DOHH2 (cell line): ENCODE measurements around the gene FNIP1.

Experiments
- H3F3A ChIP-seq: fragments of 200-600 bp; sonication (generic), shearing (Covaris generic); 2 replicates; pipeline ENCODE4 v1.6.0; 2016; ENCODE audit warnings: antibody characterized with exemption, mild to moderate bottlenecking; ENCODE audit not compliant: control insufficient read depth, insufficient read depth
- H3K27ac ChIP-seq: fragments of 200-600 bp; sonication (generic); 2 replicates; pipeline ENCODE4 v1.5.1; 2014; ENCODE audit warnings: low read depth, mild to moderate bottlenecking, low read length, moderate library complexity
- H3K27me3 ChIP-seq: fragments of 200-600 bp; sonication (generic); 2 replicates; pipeline ENCODE4 v1.6.1; 2014; ENCODE audit warnings: mild to moderate bottlenecking, low read length, mixed read lengths; ENCODE audit not compliant: control insufficient read depth
- H3K36me3 ChIP-seq: fragments of 200-600 bp; sonication (generic); 2 replicates; pipeline ENCODE4 v1.6.1; 2014; ENCODE audit warnings: mild to moderate bottlenecking, low read length, moderate library complexity, mixed read lengths; ENCODE audit not compliant: control insufficient read depth
- H3K4me1 ChIP-seq: fragments of 200-600 bp; sonication (generic); 2 replicates; pipeline ENCODE4 v1.6.1; 2014; ENCODE audit warnings: mild to moderate bottlenecking, low read length, mixed read lengths; ENCODE audit not compliant: control insufficient read depth
- H3K4me2 ChIP-seq: fragments of 200-600 bp; sonication (generic); 2 replicates; pipeline ENCODE4 v1.6.0; 2014; ENCODE audit warnings: mild to moderate bottlenecking, low read length, moderate library complexity
- H3K4me3 ChIP-seq: fragments of 200-600 bp; sonication (generic); 2 replicates; pipeline ENCODE4 v1.5.1; 2014; ENCODE audit warnings: mild to moderate bottlenecking, low read length, mixed read lengths
- H3K79me2 ChIP-seq: fragments of 200-600 bp; sonication (generic); 2 replicates; pipeline ENCODE4 v1.6.1; 2014; ENCODE audit warnings: mild to moderate bottlenecking, low read length, mixed read lengths; ENCODE audit not compliant: control insufficient read depth
- H3K9me2 ChIP-seq: fragments of 200-600 bp; sonication (generic); replicated peaks from 2 replicates; pipeline ENCODE4 v1.6.1; 2014; ENCODE audit warnings: mild to moderate bottlenecking, low read length, mixed read lengths; ENCODE audit not compliant: control insufficient read depth
- H3K9me3 ChIP-seq: fragments of 200-600 bp; sonication (generic); 2 replicates; pipeline ENCODE4 v1.6.1; 2014; ENCODE audit warnings: antibody characterized with exemption, low read length, mixed read lengths; ENCODE audit not compliant: control insufficient read depth, insufficient read depth
- H4K20me1 ChIP-seq: fragments of 200-600 bp; sonication (generic); 2 replicates; pipeline ENCODE4 v1.6.0; 2014; ENCODE audit warnings: low read depth, mild to moderate bottlenecking, antibody characterized with exemption, low read length, moderate library complexity; ENCODE audit not compliant: control insufficient read depth, insufficient read depth
- CTCF ChIP-seq: fragments of 200-600 bp; sonication (generic); IDR thresholded peaks from one replicate; pipeline ENCODE4 v1.5.1; 2014; ENCODE audit warnings: antibody characterized with exemption, mild to moderate bottlenecking, low read depth, low read length; ENCODE audit not compliant: poor library complexity, severe bottlenecking
- EZH2phosphoT487 ChIP-seq: fragments of 200-600 bp; sonication (generic); IDR thresholded peaks from 2 replicates; pipeline ENCODE4 v1.6.1; 2017; ENCODE audit warnings: borderline replicate concordance, mild to moderate bottlenecking, antibody characterized with exemption, low read length, moderate library complexity, mixed read lengths

FNIP1 gene

GRCh38 chr5:131693894-131694293 is 102.9 kb downstream of the FNIP1 start:
- Histone ChIP-seq H3F3A (no peaks in the 10 kb centered on the region; the same call in 1 of the 2 replicates), H3K4me2 (no peak overlapping the region), H3K9me3 (no peaks in the 10 kb centered on the region), H4K20me1 (no peaks in the 10 kb centered on the region), H3K9me2 (no peaks in the 10 kb centered on the region), H3K79me2 (no peaks in the 10 kb centered on the region), H3K4me1 (no peaks in the 10 kb centered on the region), H3K36me3 (peaks cover 24% of the 10 kb centered on the region), H3K27me3 (no peaks in the 10 kb centered on the region), H3K27ac (no peak overlapping the region), H3K4me3 (no peak overlapping the region)
- TF ChIP-seq CTCF: no peak
- TF ChIP-seq EZH2phosphoT487: no peak

DNA sequence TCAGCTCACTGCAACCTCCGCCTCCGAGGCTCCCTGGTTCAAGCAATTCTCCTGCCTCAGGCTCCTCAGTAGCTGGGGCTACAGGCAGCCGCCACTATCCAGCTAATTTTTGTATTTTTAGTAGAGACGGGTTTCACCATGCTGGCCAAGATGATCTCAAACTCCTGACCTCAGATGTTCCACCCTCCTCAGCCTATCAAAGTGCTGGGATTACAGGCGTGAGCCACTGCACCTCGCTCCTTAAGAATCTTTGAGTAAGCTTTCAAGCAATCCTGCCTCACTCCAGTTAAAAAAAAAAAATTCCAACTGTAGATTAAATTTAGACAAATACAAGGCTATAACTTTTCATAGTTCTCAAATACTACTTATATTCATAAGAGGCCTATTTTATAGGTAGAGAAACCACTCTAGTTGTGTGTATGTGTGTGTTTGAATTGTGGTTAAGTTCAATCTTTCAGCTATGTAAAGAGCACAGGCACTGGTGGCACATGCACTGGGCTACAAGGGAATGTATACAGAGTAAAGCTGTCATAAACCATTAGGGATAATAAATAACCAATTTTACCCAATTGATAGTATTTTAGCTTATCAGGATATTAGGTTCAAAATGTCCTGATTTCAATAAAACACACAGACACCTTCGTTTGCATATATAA is 111.2 kb downstream of the FNIP1 start:
- Histone ChIP-seq H3K9me3 (no peaks in the 10 kb centered on the region), H3F3A (peaks cover 6% of the 10 kb centered on the region), H3K27me3 (no peaks in the 10 kb centered on the region), H3K27ac (no peak overlapping the region), H3K4me1 (peaks cover 21% of the 10 kb centered on the region), H3K36me3 (peaks cover 4% of the 10 kb centered on the region), H4K20me1 (no peaks in the 10 kb centered on the region), H3K4me2 (no peak overlapping the region), H3K79me2 (no peaks in the 10 kb centered on the region), H3K9me2 (no peaks in the 10 kb centered on the region), H3K4me3 (no peak overlapping the region)
- TF ChIP-seq EZH2phosphoT487: no peak
- no peak for TF ChIP-seq CTCF

GRCh38 chr5:131684595-131684994 is 112.2 kb downstream of the FNIP1 start:
- H4K20me1 ChIP-seq: no peaks in the 10 kb centered on the region
- H3K4me1 ChIP-seq: peaks cover 21% of the 10 kb centered on the region
- H3K9me2 ChIP-seq: no peaks in the 10 kb centered on the region
- peaks cover under 1% of the 10 kb centered on the region; the same call in 1 of the 2 replicates for H3K36me3 ChIP-seq
- H3K27ac ChIP-seq: no peak overlapping the region
- H3K27me3 ChIP-seq: no peaks in the 10 kb centered on the region
- peaks cover 6% of the 10 kb centered on the region for H3F3A ChIP-seq
- H3K4me3 ChIP-seq: no peak overlapping the region
- no peaks in the 10 kb centered on the region for H3K79me2 ChIP-seq
- no peak overlapping the region for H3K4me2 ChIP-seq
- no peaks in the 10 kb centered on the region for H3K9me3 ChIP-seq
- TF ChIP-seq EZH2phosphoT487: no peak
- no peak for TF ChIP-seq CTCF
